Ishikawa (cell line): Measurements from ENCODE around the gene PDCD6IP.

Source experiments
- CEBPB ChIP-seq: IDR thresholded peaks from 2 replicates; pipeline ENCODE4 v1.6.1; 2012
- CREB1 ChIP-seq: IDR thresholded peaks from 2 replicates; pipeline ENCODE4 v1.6.1; 2012; ENCODE audit warnings: low read depth
- EP300 ChIP-seq: IDR thresholded peaks from 2 replicates; pipeline ENCODE4 v1.6.1; 2012; ENCODE audit warnings: borderline replicate concordance
- MAX ChIP-seq: IDR thresholded peaks from 2 replicates; pipeline ENCODE4 v1.6.1; 2012
- RAD21 ChIP-seq: IDR thresholded peaks from 2 replicates; pipeline ENCODE4 v1.6.1; 2012; ENCODE audit warnings: low read depth
- TAF1 ChIP-seq: IDR thresholded peaks from 2 replicates; pipeline ENCODE4 v1.6.1; 2012; ENCODE audit warnings: low read depth, mild to moderate bottlenecking
- TCF12 ChIP-seq: IDR thresholded peaks from 2 replicates; pipeline ENCODE4 v1.6.1; 2012; ENCODE audit warnings: low read depth
- USF1 ChIP-seq: IDR thresholded peaks from 2 replicates; pipeline ENCODE4 v1.6.1; 2012
- YY1 ChIP-seq: IDR thresholded peaks from 2 replicates; pipeline ENCODE4 v1.6.1; 2012; ENCODE audit warnings: low read depth
- TF ChIP-seq, protein P1 (sequence below): IDR thresholded peaks from 2 replicates; pipeline ENCODE4 v1.6.1; 2012; ENCODE audit warnings: low read depth, mild to moderate bottlenecking

DNA sequence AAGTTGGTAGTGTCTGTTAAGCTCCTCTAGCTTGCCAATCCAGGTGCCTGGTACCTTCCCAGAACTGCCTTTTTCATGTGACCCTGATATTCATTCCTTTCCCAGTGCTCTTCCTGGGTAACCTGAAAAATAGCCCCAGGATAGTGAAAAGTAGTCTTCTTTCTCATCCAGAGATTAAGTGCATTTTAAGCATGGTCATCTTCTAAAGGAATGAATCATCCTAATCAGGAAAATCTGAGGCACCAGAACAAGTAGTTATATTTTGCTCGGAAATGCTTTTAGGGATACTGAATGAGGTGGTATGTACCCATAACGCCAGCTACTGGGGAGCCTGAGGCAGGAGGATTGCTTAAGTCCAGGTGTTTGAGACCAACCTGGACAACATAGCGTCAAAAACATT lies 23.1 kb upstream of the PDCD6IP start:
- TF ChIP-seq CEBPB (no peak), RAD21 (no peak), TAF1 (no peak), EP300 (no peak), YY1 (no peak), MAX (no peak), TCF12 (no peak), CREB1 (no peak), USF1 (no peak)
- TF ChIP-seq, protein P1, sequence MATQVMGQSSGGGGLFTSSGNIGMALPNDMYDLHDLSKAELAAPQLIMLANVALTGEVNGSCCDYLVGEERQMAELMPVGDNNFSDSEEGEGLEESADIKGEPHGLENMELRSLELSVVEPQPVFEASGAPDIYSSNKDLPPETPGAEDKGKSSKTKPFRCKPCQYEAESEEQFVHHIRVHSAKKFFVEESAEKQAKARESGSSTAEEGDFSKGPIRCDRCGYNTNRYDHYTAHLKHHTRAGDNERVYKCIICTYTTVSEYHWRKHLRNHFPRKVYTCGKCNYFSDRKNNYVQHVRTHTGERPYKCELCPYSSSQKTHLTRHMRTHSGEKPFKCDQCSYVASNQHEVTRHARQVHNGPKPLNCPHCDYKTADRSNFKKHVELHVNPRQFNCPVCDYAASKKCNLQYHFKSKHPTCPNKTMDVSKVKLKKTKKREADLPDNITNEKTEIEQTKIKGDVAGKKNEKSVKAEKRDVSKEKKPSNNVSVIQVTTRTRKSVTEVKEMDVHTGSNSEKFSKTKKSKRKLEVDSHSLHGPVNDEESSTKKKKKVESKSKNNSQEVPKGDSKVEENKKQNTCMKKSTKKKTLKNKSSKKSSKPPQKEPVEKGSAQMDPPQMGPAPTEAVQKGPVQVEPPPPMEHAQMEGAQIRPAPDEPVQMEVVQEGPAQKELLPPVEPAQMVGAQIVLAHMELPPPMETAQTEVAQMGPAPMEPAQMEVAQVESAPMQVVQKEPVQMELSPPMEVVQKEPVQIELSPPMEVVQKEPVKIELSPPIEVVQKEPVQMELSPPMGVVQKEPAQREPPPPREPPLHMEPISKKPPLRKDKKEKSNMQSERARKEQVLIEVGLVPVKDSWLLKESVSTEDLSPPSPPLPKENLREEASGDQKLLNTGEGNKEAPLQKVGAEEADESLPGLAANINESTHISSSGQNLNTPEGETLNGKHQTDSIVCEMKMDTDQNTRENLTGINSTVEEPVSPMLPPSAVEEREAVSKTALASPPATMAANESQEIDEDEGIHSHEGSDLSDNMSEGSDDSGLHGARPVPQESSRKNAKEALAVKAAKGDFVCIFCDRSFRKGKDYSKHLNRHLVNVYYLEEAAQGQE = no peak
